ENCODE data around the gene HEG1. TPM values are rescaled to one million over a fixed set of nuclear protein-coding genes. Genes with fewer than 3 reads are reported as not detected.

The HEG1 gene
- total and polyA plus RNA-seq, 2 donors (not counting 3 experiments of a cell fraction or from before 2014, with no cell fraction given): 50.1 to 106 TPM

DNA sequence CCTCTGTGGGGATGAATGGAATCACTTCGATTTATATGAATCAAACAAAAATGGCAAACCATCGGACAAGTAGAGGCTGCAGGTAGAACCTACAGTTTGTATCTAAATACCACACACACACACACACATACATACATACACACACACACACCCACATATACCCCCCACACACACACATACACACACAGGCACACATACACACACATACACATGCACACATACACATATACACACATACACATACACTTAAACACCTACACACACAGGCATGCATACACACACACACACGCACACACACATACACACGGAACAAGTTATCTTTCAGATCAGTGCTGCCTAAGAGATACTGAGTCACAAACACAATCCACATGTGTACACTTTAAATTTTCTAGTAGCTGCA, 24.3 kb downstream of the HEG1 start:
- H3K36me3 ChIP-seq (ENCODE audit: control insufficient read depth in 2 of 2, extremely low read depth in 1 of 2, insufficient read depth in 2 of 2, low read length in 2 of 2): peaks cover 11 to 13% of the 10 kb centered on the region in 2 experiments
- no peak overlapping the region for H3K4me3 ChIP-seq (replicated peaks in 1 of 3; ENCODE audit: insufficient read depth in 1 of 3, low read depth in 1 of 3, low read length in 3 of 3)
- no peak overlapping the region for H3K4me2 ChIP-seq (ENCODE audit: insufficient read depth, low read length)
- BruUV-seq (replicated peaks): no TSS peak
- H3K9me3 ChIP-seq (replicated peaks; ENCODE audit: control insufficient read depth, insufficient read depth, low read length): no peaks in the 10 kb centered on the region
- no peaks in the 10 kb centered on the region for H3K9me1 ChIP-seq (replicated peaks; ENCODE audit: control insufficient read depth, extremely low read depth, insufficient read depth, low read length)
- no peak overlapping the region for H3K9ac ChIP-seq (replicated peaks; ENCODE audit: extremely low read depth, insufficient read depth, low read length)
- TF ChIP-seq MYC (IDR thresholded peaks at IDR 0.05; ENCODE audit: low read depth, low read length): no peak
- no peak for TF ChIP-seq FOS (IDR thresholded peaks at IDR 0.05; ENCODE audit: borderline replicate concordance, insufficient read depth, low read length)
- no peak for TF ChIP-seq JUN (IDR thresholded peaks at IDR 0.05; ENCODE audit: borderline replicate concordance, insufficient read depth, insufficient read length, low read depth)
- TF ChIP-seq, protein P1, sequence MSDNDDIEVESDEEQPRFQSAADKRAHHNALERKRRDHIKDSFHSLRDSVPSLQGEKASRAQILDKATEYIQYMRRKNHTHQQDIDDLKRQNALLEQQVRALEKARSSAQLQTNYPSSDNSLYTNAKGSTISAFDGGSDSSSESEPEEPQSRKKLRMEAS (IDR thresholded peaks at IDR 0.05; ENCODE audit: insufficient read depth, insufficient read length): no peak
- no peak for TF ChIP-seq POLR2AphosphoS5 (IDR thresholded peaks at IDR 0.05; ENCODE audit: insufficient read depth, low read depth, low read length)
- TF ChIP-seq EZH2 (IDR thresholded peaks at IDR 0.05; ENCODE audit: borderline replicate concordance, low read depth, low read length, severe bottlenecking): no peak
- no peak for TF ChIP-seq GATA2 (IDR thresholded peaks at IDR 0.05; ENCODE audit: insufficient read depth, insufficient read length, low read depth, low read length)
- TF ChIP-seq, protein P2, sequence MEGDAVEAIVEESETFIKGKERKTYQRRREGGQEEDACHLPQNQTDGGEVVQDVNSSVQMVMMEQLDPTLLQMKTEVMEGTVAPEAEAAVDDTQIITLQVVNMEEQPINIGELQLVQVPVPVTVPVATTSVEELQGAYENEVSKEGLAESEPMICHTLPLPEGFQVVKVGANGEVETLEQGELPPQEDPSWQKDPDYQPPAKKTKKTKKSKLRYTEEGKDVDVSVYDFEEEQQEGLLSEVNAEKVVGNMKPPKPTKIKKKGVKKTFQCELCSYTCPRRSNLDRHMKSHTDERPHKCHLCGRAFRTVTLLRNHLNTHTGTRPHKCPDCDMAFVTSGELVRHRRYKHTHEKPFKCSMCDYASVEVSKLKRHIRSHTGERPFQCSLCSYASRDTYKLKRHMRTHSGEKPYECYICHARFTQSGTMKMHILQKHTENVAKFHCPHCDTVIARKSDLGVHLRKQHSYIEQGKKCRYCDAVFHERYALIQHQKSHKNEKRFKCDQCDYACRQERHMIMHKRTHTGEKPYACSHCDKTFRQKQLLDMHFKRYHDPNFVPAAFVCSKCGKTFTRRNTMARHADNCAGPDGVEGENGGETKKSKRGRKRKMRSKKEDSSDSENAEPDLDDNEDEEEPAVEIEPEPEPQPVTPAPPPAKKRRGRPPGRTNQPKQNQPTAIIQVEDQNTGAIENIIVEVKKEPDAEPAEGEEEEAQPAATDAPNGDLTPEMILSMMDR (IDR thresholded peaks at IDR 0.05; ENCODE audit: extremely low read depth in 1 of 2, insufficient read depth in 1 of 2, low read depth in 1 of 2, low read length in 2 of 2): no peak
- no peak for TF ChIP-seq POLR2A (IDR thresholded peaks at IDR 0.05; ENCODE audit: low read depth, low read length)
- peaks cover 14% of the 10 kb centered on the region for H3K4me1 ChIP-seq (ENCODE audit: control insufficient read depth, extremely low read depth, insufficient read depth, low read length)
- H2AFZ ChIP-seq (ENCODE audit: low read depth, low read length): no peak overlapping the region
- ChIA-PET POLR2A (interaction anchor here (0.6 kb wide), 1 partner anchor 20 kb away, joined by 3 read pairs; no protein-coding TSS in a partner anchor), CTCF (interaction anchor here (1.8 to 2.0 kb wide), 2 partner anchors 14 to 22 kb away, joined by 4 to 7 read pairs; no protein-coding TSS in a partner anchor)
- H3K27me3 ChIP-seq (ENCODE audit: control insufficient read depth in 2 of 2, insufficient read depth in 2 of 2, low read length in 2 of 2): no peaks in the 10 kb centered on the region
- no peak for FAIRE-seq
- H4K20me1 ChIP-seq (replicated peaks; ENCODE audit: control insufficient read depth, extremely low read depth, insufficient read depth, low read length): peaks cover 2% of the 10 kb centered on the region
- peaks cover 21% of the 10 kb centered on the region for H3K79me2 ChIP-seq (ENCODE audit: control insufficient read depth, insufficient read depth, low read length)
- dilution Hi-C loops (cut with MboI; ENCODE audit: extremely low pct_ligation_motif_present, low sequenced_read_pairs) (no loop called here), intact Hi-C loops (cut with micrococcal nuclease) (no loop called here)
- no peak overlapping the region for H3K27ac ChIP-seq (ENCODE audit: insufficient read depth, low read depth, low read length)
- no peak for DNase-seq (ENCODE audit: low read depth, low spot score)
